Subcutaneous abdominal adipose tissue (tissue), 5 donors: ENCODE data around the gene RALGAPA2.

Experiments used
- H3K27ac ChIP-seq: one replicate; pipeline ENCODE4 v1.7.0; 2013; ENCODE audit warnings: low read depth, mild to moderate bottlenecking, inconsistent platforms, low read length, moderate library complexity
- H3K27me3 ChIP-seq, 5 donors: one replicate each; pipeline ENCODE4 v1.7.0; 2013; ENCODE audit warnings: low read length in 5 of 5, inconsistent platforms in 1 of 5; ENCODE audit not compliant: control insufficient read depth in 5 of 5, insufficient read depth in 4 of 5
- H3K36me3 ChIP-seq, 5 donors: one replicate each; pipeline ENCODE4 v1.7.0; 2013; ENCODE audit warnings: low read length in 5 of 5; ENCODE audit not compliant: control insufficient read depth in 5 of 5, insufficient read depth in 5 of 5
- H3K4me1 ChIP-seq, 5 donors: one replicate each; pipeline ENCODE4 v1.7.0; 2013; ENCODE audit warnings: low read length in 5 of 5, mild to moderate bottlenecking in 3 of 5, moderate library complexity in 1 of 5; ENCODE audit not compliant: control insufficient read depth in 5 of 5, insufficient read depth in 5 of 5
- H3K4me3 ChIP-seq, 5 donors: one replicate each; pipeline ENCODE4 v1.7.0; 2013; ENCODE audit warnings: low read length in 5 of 5, low read depth in 1 of 5
- H3K9ac ChIP-seq, 5 donors: one replicate each; pipeline ENCODE4 v1.7.0; 2013; ENCODE audit warnings: low read length in 5 of 5, mild to moderate bottlenecking in 4 of 5, moderate library complexity in 3 of 5
- H3K9me3 ChIP-seq, 5 donors: one replicate each; pipeline ENCODE4 v1.7.0; 2013; ENCODE audit warnings: low read length in 5 of 5; ENCODE audit not compliant: control insufficient read depth in 5 of 5
- donor health status: healthy.
- donor health status: healthy.
- donor health status: healthy.
- donor health status: healthy.
- donor health status: healthy.

The RALGAPA2 gene

DNA sequence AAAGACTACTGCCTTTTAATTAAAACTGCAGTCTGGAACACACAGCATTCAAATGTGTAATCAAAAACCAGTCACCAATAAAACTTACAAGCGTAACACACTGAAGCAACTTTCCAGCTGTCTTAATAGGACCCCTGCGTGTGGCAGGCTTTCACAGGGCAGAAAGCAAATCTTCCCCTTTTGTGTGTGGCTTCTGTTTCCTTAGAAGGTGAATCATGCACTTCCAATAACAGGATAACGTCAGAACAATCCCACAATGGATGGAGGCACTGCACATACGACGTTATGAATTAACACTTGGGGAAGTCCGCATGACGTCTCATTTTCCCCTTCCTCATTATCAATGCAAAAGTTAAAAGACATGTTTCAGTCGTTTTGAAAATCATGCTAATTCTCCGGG, 299.7 kb downstream of the RALGAPA2 start:
- Histone ChIP-seq H3K27ac (no peak overlapping the region), H3K27me3 (no peaks in the 10 kb centered on the region), H3K36me3 (peaks cover 0 to 22% (median 18%) of the 10 kb centered on the region in 5 donors)

DNA sequence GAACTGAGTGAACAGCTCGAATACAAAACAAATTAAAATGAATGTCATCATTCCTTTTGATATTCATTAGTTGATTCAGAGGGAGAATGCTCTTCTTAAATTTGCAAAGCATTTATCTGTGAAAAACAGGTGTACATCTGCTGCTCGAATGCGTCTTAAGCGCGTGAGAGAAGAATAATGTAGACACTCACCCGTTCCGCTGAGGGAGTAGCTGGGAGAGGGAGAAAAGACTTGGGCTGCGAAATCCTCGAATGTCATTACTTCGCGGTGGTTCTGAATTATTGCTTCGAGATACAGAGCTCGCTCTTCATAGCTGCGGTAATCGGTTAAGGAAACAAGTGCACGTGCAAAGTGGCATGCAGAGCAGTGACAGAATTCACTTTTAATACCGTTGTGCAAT, 300.6 kb downstream of the RALGAPA2 start:
- peaks cover 0 to 20% (median 18%) of the 10 kb centered on the region in 5 donors for H3K36me3 ChIP-seq
- H3K4me1 ChIP-seq: peaks cover 0 to 7% (median 0%) of the 10 kb centered on the region in 5 donors
- H3K9me3 ChIP-seq: no peaks in the 10 kb centered on the region
- H3K27ac ChIP-seq: no peak overlapping the region
- no peaks in the 10 kb centered on the region for H3K27me3 ChIP-seq
- H3K9ac ChIP-seq: no peak overlapping the region
- H3K4me3 ChIP-seq: no peak overlapping the region

More for the DNA sequence above, 299.7 kb downstream of the RALGAPA2 start:
- H3K9me3 ChIP-seq: no peaks in the 10 kb centered on the region
- no peak overlapping the region for H3K4me3 ChIP-seq
- peaks cover 0 to 7% (median 0%) of the 10 kb centered on the region in 5 donors for H3K4me1 ChIP-seq
- no peak overlapping the region for H3K9ac ChIP-seq

DNA sequence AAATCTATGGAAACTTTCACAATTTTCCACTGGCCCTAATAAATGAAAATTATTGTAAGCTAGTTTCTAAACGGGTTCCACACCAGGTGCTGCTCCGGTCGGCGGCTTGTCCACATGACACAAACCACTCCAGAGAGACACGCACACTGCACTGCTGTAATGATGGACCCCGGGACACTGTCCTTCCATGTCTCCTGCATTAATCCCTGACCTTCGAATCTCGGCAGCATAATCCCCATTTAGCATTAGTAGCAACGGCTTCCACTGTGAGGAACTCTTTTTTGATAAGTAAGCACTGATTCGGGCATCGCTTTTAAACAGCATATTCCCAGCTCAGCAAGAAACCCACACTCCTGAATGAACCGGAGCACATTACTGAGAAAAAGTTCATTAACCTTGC, 301.0 kb downstream of the RALGAPA2 start:
- Histone ChIP-seq H3K4me1 (peaks cover 0 to 7% (median 0%) of the 10 kb centered on the region in 5 donors), H3K27me3 (no peaks in the 10 kb centered on the region), H3K9me3 (no peaks in the 10 kb centered on the region), H3K27ac (no peak overlapping the region), H3K9ac (no peak overlapping the region), H3K36me3 (peaks cover 0 to 22% (median 16%) of the 10 kb centered on the region in 5 donors), H3K4me3 (no peak overlapping the region)

DNA sequence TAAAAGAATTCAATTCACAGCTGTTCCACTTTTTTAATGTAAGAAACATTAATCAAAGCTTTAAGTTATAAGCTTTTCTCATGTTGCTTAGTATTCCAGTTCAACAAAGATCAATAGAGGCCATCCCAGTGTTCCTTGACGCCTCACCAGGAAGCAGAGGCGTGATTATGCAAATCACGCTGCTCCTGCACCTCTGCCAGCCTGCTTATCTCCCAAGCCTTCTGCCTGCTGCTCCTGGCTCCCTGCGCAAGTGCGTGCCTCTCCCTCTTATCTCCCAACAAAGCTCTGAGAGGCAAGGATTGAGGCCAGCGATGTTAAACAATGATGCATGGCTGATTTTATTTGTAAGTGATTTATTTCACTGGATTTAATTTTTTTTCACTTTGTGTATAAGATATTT, 301.8 kb downstream of the RALGAPA2 start:
- Histone ChIP-seq H3K36me3 (peaks cover 0 to 25% (median 16%) of the 10 kb centered on the region in 5 donors), H3K9ac (no peak overlapping the region), H3K27me3 (no peaks in the 10 kb centered on the region), H3K9me3 (no peaks in the 10 kb centered on the region), H3K27ac (no peak overlapping the region), H3K4me1 (peaks cover 0 to 9% (median 0%) of the 10 kb centered on the region in 5 donors), H3K4me3 (no peak overlapping the region)

DNA sequence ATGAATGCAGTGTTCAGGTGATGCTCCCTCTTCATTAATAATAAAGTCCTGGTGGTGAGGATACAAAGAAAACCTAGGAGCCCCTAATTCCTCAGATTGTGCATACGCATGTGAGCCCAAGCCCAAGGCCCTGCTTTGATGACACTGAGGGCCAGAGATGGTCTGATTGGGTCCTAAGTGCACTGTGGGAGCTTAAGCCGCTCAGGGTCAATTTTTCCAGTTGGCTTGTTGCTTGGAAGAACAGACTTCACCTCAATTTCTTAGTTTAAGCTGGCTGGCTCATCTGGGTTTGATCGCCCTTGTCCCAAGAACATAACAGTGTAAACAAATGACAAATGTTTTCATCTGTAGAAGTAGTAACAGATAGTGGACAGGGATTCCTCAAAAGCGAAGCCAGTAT, 303.1 kb downstream of the RALGAPA2 start:
- Histone ChIP-seq H3K9me3 (no peaks in the 10 kb centered on the region), H3K9ac (no peak overlapping the region), H3K4me3 (no peak overlapping the region), H3K27me3 (no peaks in the 10 kb centered on the region), H3K27ac (no peak overlapping the region), H3K36me3 (peaks cover 0 to 37% (median 19%) of the 10 kb centered on the region in 5 donors), H3K4me1 (peaks cover 0 to 9% (median 0%) of the 10 kb centered on the region in 5 donors)

DNA sequence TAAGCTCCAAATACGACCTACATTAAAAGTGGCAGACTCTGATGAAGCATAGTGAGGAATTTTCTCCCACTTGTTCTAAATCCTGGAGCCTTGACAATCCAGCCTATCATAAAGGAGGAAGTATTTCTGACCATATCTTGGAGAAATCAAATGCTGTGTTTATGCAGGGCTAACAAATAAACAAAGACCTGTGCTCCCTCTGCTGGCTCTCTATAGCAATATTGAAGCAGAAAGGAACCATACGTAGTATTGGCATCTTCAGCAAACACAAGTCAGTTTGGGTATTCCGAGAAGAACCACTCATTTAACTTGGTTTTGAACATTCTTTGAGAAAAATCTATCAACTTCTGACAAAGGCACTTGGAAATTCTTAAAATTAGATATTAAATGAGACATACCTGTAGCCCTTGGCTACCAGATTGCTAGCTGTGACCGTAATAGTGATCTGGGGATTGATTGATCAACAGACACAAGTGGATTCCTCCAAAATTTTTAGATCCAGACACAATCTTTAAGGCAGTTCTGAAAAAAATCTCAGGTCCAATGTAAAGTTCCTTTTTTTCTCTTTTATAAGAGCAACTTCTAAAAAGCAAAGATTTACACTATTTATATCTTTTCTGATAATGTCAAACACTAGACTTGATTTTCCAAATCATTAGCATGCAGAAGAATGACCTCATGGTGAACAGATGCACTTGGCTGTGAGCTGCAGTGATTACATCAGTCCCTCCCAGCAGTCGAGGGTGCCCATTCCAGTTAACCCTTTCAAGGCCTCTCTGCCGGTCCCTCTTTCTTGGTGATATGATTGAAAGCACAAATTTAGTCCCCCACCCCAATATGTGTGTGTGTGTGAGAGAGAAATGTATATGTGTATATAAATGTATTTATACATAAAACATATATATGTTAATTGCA, 304.3 kb downstream of the RALGAPA2 start:
- H3K9ac ChIP-seq: no peak overlapping the region
- peaks cover 0 to 9% (median 0%) of the 10 kb centered on the region in 5 donors for H3K4me1 ChIP-seq
- no peak overlapping the region for H3K27ac ChIP-seq
- H3K9me3 ChIP-seq: no peaks in the 10 kb centered on the region
- no peaks in the 10 kb centered on the region for H3K27me3 ChIP-seq
- H3K4me3 ChIP-seq: no peak overlapping the region
- peaks cover 0 to 48% (median 30%) of the 10 kb centered on the region in 5 donors for H3K36me3 ChIP-seq

DNA sequence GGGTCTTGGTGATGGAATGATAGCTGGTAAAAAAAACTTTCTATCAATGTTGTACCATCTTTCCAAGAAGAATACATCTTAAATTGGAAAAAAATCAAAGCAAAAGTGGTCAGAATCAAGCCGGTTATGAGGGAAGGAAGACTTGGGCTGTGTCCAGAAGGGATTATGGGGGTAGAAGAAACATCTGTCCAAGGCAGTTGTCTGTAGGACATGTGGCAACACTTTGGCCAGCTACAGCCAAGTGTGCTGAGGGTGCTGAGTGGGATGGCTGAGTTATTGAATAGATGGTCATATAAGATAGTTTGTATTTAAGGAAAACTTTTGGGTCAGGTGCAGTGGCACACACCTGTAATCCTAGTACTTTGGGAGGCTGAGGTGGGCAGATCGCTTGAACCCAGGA, 306.1 kb downstream of the RALGAPA2 start:
- H3K4me1 ChIP-seq: peaks cover 0 to 9% (median 0%) of the 10 kb centered on the region in 5 donors
- peaks cover 4 to 63% (median 36%) of the 10 kb centered on the region in 5 donors for H3K36me3 ChIP-seq
- no peak overlapping the region for H3K4me3 ChIP-seq
- H3K27ac ChIP-seq: no peak overlapping the region
- no peaks in the 10 kb centered on the region for H3K27me3 ChIP-seq
- no peak overlapping the region for H3K9ac ChIP-seq
- H3K9me3 ChIP-seq: no peaks in the 10 kb centered on the region

DNA sequence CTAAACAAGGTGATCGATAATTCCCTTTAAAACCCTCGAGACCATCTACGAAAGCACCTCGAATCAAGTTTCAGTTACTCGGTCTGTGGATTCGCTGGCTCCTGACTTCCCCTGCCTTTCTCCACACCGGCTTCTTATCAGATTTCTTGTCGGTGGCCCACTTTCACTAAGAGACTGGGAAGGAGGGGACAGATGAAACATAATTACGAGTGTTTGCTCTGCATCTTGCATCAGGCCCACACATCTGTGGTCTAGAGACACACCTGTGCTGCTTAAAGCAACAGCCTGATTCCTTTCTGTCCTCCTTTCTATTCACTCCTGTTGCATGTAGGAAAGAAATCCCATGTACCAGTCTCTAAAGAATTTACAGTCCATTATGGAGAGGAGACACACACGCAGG, 306.8 kb downstream of the RALGAPA2 start:
- Histone ChIP-seq H3K27ac (no peak overlapping the region), H3K36me3 (peaks cover 4 to 63% (median 35%) of the 10 kb centered on the region in 5 donors), H3K4me3 (no peak overlapping the region), H3K4me1 (peaks cover 0 to 7% (median 0%) of the 10 kb centered on the region in 5 donors), H3K27me3 (no peaks in the 10 kb centered on the region), H3K9me3 (no peaks in the 10 kb centered on the region), H3K9ac (no peak overlapping the region)

DNA sequence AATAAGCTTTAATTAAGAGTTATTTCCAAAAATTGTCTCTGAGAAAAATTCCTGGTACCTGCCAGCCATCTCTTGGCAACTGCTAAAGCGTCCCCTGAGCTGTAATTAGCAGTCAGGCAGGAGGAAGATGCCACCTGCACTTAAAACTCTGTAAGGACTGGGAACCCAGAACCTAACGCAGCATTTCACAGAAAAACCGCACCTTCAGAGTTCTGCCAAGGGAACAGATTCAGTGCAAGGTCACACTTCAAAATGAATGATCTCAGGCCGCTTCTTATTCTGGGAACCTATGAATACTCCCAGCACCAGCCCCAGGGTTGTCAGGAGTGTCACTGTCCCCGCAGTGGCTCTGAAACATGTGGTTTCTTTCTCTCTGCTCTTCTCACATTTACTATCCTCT, 307.8 kb downstream of the RALGAPA2 start:
- Histone ChIP-seq H3K27ac (no peak overlapping the region), H3K4me1 (peaks cover 0 to 5% (median 0%) of the 10 kb centered on the region in 5 donors), H3K9ac (no peak overlapping the region), H3K36me3 (peaks cover 4 to 64% (median 40%) of the 10 kb centered on the region in 5 donors), H3K27me3 (no peaks in the 10 kb centered on the region), H3K9me3 (no peaks in the 10 kb centered on the region), H3K4me3 (no peak overlapping the region)

DNA sequence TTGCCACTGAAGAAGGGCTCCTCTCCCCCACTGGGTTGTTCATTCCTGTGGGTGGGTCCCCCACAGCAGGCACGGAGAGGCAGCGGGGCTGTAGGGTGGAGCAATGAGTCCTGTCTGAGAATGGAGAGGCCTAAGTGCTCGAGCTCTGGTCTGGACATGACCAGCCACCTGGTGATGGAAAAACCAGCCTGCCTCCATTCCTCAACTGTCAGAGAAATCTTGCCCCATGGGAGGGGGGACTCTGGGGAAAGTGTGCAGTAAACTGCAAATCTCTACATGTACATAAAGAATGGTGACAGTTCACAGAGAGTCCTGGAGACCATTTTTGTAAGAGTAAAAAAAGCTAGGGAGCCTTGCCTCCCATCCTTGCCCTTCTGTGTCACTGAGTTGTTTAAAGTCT, 310.5 kb downstream of the RALGAPA2 start:
- H3K27me3 ChIP-seq: no peaks in the 10 kb centered on the region
- H3K36me3 ChIP-seq: peaks cover 4 to 68% (median 47%) of the 10 kb centered on the region in 5 donors

More for the DNA sequence above, 310.5 kb downstream of the RALGAPA2 start:
- no peak overlapping the region for H3K4me3 ChIP-seq
- no peak overlapping the region for H3K9ac ChIP-seq
- no peaks in the 10 kb centered on the region for H3K9me3 ChIP-seq
- H3K27ac ChIP-seq: no peak overlapping the region
- H3K4me1 ChIP-seq: peaks cover 0 to 2% (median 0%) of the 10 kb centered on the region in 5 donors
